ENCODE results near the gene MAML1.

- no peak for TF ChIP-seq CTCF (IDR thresholded peaks at IDR 0.05)
- no peak for TF ChIP-seq EZH2 (IDR thresholded peaks at IDR 0.05; ENCODE audit: borderline replicate concordance, insufficient read depth, low read depth, low read length, poor library complexity, severe bottlenecking)
Measured at GRCh38 chr5:179781846-179782245, 49.2 kb downstream of the MAML1 start.

Data from B cell (primary cell).